Uterus (tissue), 4 donors: ENCODE measurements around the gene PSMD5. TPM values are rescaled to one million over a fixed set of nuclear protein-coding genes. Genes with fewer than 3 reads are reported as not detected.

Experiments used
- DNase-seq, 2 donors: peaks; one replicate each; pipeline ENCODE4 v3.0.0-alpha.2; 2019 to 2020
- H3K27ac ChIP-seq, 2 donors: fragments of 200-600 bp; sonication (generic); 1 replicate in 1 of 2; 2 replicates in 1 of 2; pipeline ENCODE4 v1.5.1; 2016 to 2018
- H3K27me3 ChIP-seq, 2 donors: fragments of 200-600 bp; sonication (generic); one replicate each; pipeline ENCODE4 v1.5.1; 2018 to 2019; ENCODE audit warnings: control low read depth in 1 of 2
- H3K36me3 ChIP-seq, 2 donors: fragments of 200-600 bp; sonication (generic); one replicate each; pipeline ENCODE4 v1.5.1; 2019; ENCODE audit warnings: control low read depth in 1 of 2
- H3K4me1 ChIP-seq, 2 donors: fragments of 200-600 bp; sonication (generic); one replicate each; pipeline ENCODE4 v1.5.1; 2018 to 2019; ENCODE audit warnings: control low read depth in 1 of 2
- H3K4me3 ChIP-seq, 2 donors: fragments of 200-600 bp; sonication (generic); 1 replicate in 1 of 2; 2 replicates in 1 of 2; pipeline ENCODE4 v1.5.1; 2018 to 2019; ENCODE audit warnings: mild to moderate bottlenecking in 1 of 2
- H3K9me3 ChIP-seq, 2 donors: fragments of 200-600 bp; sonication (generic); one replicate each; pipeline ENCODE4 v1.5.1; 2019; ENCODE audit warnings: control low read depth in 1 of 2
- CTCF ChIP-seq, 4 experiments: fragments of 200-600 bp in 2 of 4; fragments of 450-650 bp in 2 of 4; sonication (generic) in 2 of 4; IDR thresholded peaks; one replicate each; pipeline ENCODE4 v1.5.1; 2016 to 2019; ENCODE audit warnings: antibody characterized with exemption in 4 of 4, mild to moderate bottlenecking in 2 of 4, moderate library complexity in 1 of 4
- POLR2A ChIP-seq, 2 donors: fragments of 450-650 bp; IDR thresholded peaks; one replicate each; pipeline ENCODE4 v1.6.1; 2016; ENCODE audit warnings: antibody characterized with exemption in 2 of 2, mild to moderate bottlenecking in 1 of 2, moderate library complexity in 1 of 2
- intact Hi-C: fragments of 100-400 bp; cut with DNase I; formaldehyde crosslinking; loops from one replicate; pipeline ENCODE4 v1.15.1; 2023; ENCODE audit warnings: low total_unique reads
- total RNA-seq, 4 donors: library from RNA; depleted of rRNA in 3 of 4; stranded (reverse); fragments of >200 nt in 3 of 4; gene quantifications; one replicate each; pipeline versions ENCODE4 v1.1.0 to v1.2.4, GENCODE V29; 2014 to 2023
- donor health status: DM: yes; HTN: yes; CAD: no.

PSMD5 gene
- total RNA-seq, 4 donors from 2014 or later = 20.9 to 181 (median 49.0) TPM

GRCh38 chr9:120857481-120857880 is 14.8 kb upstream of the PSMD5 start:
- DNase-seq = no peak
- Histone ChIP-seq H3K9me3 (no peaks in the 10 kb centered on the region), H3K4me1 (no peaks in the 10 kb centered on the region), H3K27ac (no peak overlapping the region), H3K4me3 (no peak overlapping the region), H3K27me3 (no peaks in the 10 kb centered on the region), H3K36me3 (no peaks in the 10 kb centered on the region)
- TF ChIP-seq POLR2A (IDR thresholded peaks at IDR 0.05) (no peak), CTCF (IDR thresholded peaks at IDR 0.05) (no peak)
- intact Hi-C loops = no loop called here

GRCh38 chr9:120856700-120857099 is 14.0 kb upstream of the PSMD5 start:
- no peaks in the 10 kb centered on the region for H3K36me3 ChIP-seq
- no peak overlapping the region for H3K27ac ChIP-seq
- no peaks in the 10 kb centered on the region for H3K9me3 ChIP-seq
- H3K4me1 ChIP-seq = no peaks in the 10 kb centered on the region
- no peak overlapping the region for H3K4me3 ChIP-seq
- intact Hi-C loops = no loop called here
- TF ChIP-seq CTCF (IDR thresholded peaks at IDR 0.05) (no peak), POLR2A (IDR thresholded peaks at IDR 0.05) (no peak)
- no peaks in the 10 kb centered on the region for H3K27me3 ChIP-seq
- DNase-seq = no peak

- no peak overlapping the region for H3K27ac ChIP-seq
- no peak for DNase-seq
- TF ChIP-seq CTCF (IDR thresholded peaks at IDR 0.05) (no peak), POLR2A (IDR thresholded peaks at IDR 0.05) (no peak)
- H3K4me1 ChIP-seq = no peaks in the 10 kb centered on the region
- no peaks in the 10 kb centered on the region for H3K9me3 ChIP-seq
- no peaks in the 10 kb centered on the region for H3K27me3 ChIP-seq
- intact Hi-C loops = no loop called here
- no peaks in the 10 kb centered on the region for H3K36me3 ChIP-seq
- no peak overlapping the region for H3K4me3 ChIP-seq
These were observed 13.3 kb upstream of the PSMD5 start for GRCh38 chr9:120855827-120856670.

GRCh38 chr9:120854596-120855327 is 12.0 kb upstream of the PSMD5 start:
- intact Hi-C loops = no loop called here
- H3K27ac ChIP-seq = no peak overlapping the region
- DNase-seq = no peak
- no peak for TF ChIP-seq CTCF (IDR thresholded peaks at IDR 0.05)
- TF ChIP-seq POLR2A (IDR thresholded peaks at IDR 0.05) = no peak
- no peaks in the 10 kb centered on the region for H3K27me3 ChIP-seq
- H3K4me3 ChIP-seq = no peak overlapping the region
- no peaks in the 10 kb centered on the region for H3K9me3 ChIP-seq
- H3K36me3 ChIP-seq = no peaks in the 10 kb centered on the region
- no peaks in the 10 kb centered on the region for H3K4me1 ChIP-seq

- Histone ChIP-seq H3K36me3 (no peaks in the 10 kb centered on the region), H3K4me3 (no peak overlapping the region), H3K9me3 (no peaks in the 10 kb centered on the region), H3K27ac (no peak overlapping the region), H3K27me3 (no peaks in the 10 kb centered on the region), H3K4me1 (no peaks in the 10 kb centered on the region)
- intact Hi-C loops = no loop called here
- DNase-seq = no peak
- TF ChIP-seq POLR2A (IDR thresholded peaks at IDR 0.05) (no peak), CTCF (IDR thresholded peaks at IDR 0.05) (no peak)
These were observed 10.5 kb upstream of the PSMD5 start for GRCh38 chr9:120853198-120853597.
